IMR-90 (cell line): ENCODE results near the gene KLF12. TPM values are rescaled to one million over a fixed set of nuclear protein-coding genes. Genes with fewer than 3 reads are reported as not detected.

ENCODE experiments used
- ATAC-seq: fragments of 200-7000 bp; cut with Tn5 transposase; 2 replicates; pipeline ENCODE4 v1.9.1; 2020; ENCODE audit warnings: low read depth, mild to moderate bottlenecking, moderate library complexity
- BruUV-seq: library from RNA; stranded (reverse); fragments of 400-500 nt; replicated peaks from 2 replicates; lab custom pipeline; 2021; lab: Mats Ljungman, UMichigan
- CTCF ChIA-PET: fragments of 300-600 bp; formaldehyde crosslinking; extraction: SDS; loops from one replicate; lab custom pipeline; 2021; ENCODE audit warnings: antibody characterized with exemption; lab: Yijun Ruan, JAX
- POLR2A ChIA-PET: fragments of 300-600 bp; sonication (Branson Sonifier 250); formaldehyde crosslinking; loops from one replicate; lab custom pipeline; 2022; ENCODE audit warnings: antibody characterized with exemption; ENCODE audit not compliant: unreplicated experiment; lab: Charles Lee
- DNase-seq: peaks from one replicate; pipeline ENCODE4 v3.0.0; 2013
- H2AFZ ChIP-seq: replicated peaks from 2 replicates; pipeline ENCODE3; 2013; ENCODE audit warnings: low read length, mild to moderate bottlenecking; ENCODE audit not compliant: poor library complexity
- H2AK5ac ChIP-seq: 2 replicates; pipeline ENCODE4 v1.6.1; 2013; ENCODE audit warnings: low read depth, low read length, inconsistent platforms
- H2AK9ac ChIP-seq: replicated peaks from 2 replicates; pipeline ENCODE3; 2013; ENCODE audit warnings: mild to moderate bottlenecking, low read depth, low read length, moderate library complexity; ENCODE audit not compliant: poor library complexity
- H2BK120ac ChIP-seq: 2 replicates; pipeline ENCODE4 v1.6.1; 2013; ENCODE audit warnings: low read depth, low read length, inconsistent platforms
- H2BK15ac ChIP-seq: 3 replicates; pipeline ENCODE4 v1.6.1; 2013; ENCODE audit warnings: low read depth, low read length, inconsistent platforms
- H2BK20ac ChIP-seq: 2 replicates; pipeline ENCODE4 v1.6.1; 2013; ENCODE audit warnings: low read depth, mild to moderate bottlenecking, inconsistent platforms, low read length, moderate library complexity
- H2BK5ac ChIP-seq: 2 replicates; pipeline ENCODE4 v1.6.1; 2013; ENCODE audit warnings: mild to moderate bottlenecking, low read depth, low read length, inconsistent platforms; ENCODE audit not compliant: poor library complexity, severe bottlenecking
- H3K14ac ChIP-seq: replicated peaks from 2 replicates; pipeline ENCODE4 v1.6.1; 2013; ENCODE audit warnings: low read depth, low read length, inconsistent platforms
- H3K18ac ChIP-seq: 2 replicates; pipeline ENCODE4 v1.6.1; 2013; ENCODE audit warnings: low read depth, low read length, control low read depth
- H3K23ac ChIP-seq: 2 replicates; pipeline ENCODE4 v1.6.1; 2013; ENCODE audit warnings: low read depth, low read length, inconsistent platforms
- H3K27ac ChIP-seq: 2 replicates; pipeline ENCODE4 v1.5.1; 2013; ENCODE audit warnings: mild to moderate bottlenecking, control low read depth, low read length; ENCODE audit not compliant: insufficient read depth
- H3K27me3 ChIP-seq: 2 replicates; pipeline ENCODE4 v1.6.1; 2013; ENCODE audit warnings: low read length; ENCODE audit not compliant: control insufficient read depth, insufficient read depth
- H3K36me3 ChIP-seq: 2 replicates; pipeline ENCODE4 v1.6.1; 2013; ENCODE audit warnings: low read length, mixed read lengths; ENCODE audit not compliant: control insufficient read depth, insufficient read depth
- H3K4ac ChIP-seq: 2 replicates; pipeline ENCODE4 v1.6.1; 2013; ENCODE audit warnings: low read depth, low read length, inconsistent platforms
- H3K4me1 ChIP-seq: 2 replicates; pipeline ENCODE4 v1.6.1; 2013; ENCODE audit warnings: low read length, mixed read lengths; ENCODE audit not compliant: control insufficient read depth, insufficient read depth
- H3K4me2 ChIP-seq: 2 replicates; pipeline ENCODE4 v1.6.1; 2013; ENCODE audit warnings: low read depth, mild to moderate bottlenecking, control low read depth, low read length, moderate library complexity
- H3K4me3 ChIP-seq: 2 replicates; pipeline ENCODE4 v1.5.1; 2013; ENCODE audit warnings: low read depth, mild to moderate bottlenecking, control low read depth, low read length, moderate library complexity; ENCODE audit not compliant: insufficient read depth
- H3K56ac ChIP-seq: 2 replicates; pipeline ENCODE4 v1.6.1; 2013; ENCODE audit warnings: low read length, inconsistent platforms; ENCODE audit not compliant: insufficient read depth; ENCODE audit errors: extremely low read depth
- H3K79me1 ChIP-seq, 2 experiments: 2 replicates each; pipeline ENCODE4 v1.6.1; 2013; ENCODE audit warnings: low read length in 2 of 2, inconsistent platforms in 1 of 2, low read depth in 1 of 2
- H3K9ac ChIP-seq: 2 replicates; pipeline ENCODE4 v1.6.1; 2013; ENCODE audit warnings: low read depth, low read length, control low read depth
- H3K9me1 ChIP-seq: 2 replicates; pipeline ENCODE4 v1.6.1; 2013; ENCODE audit warnings: low read length, inconsistent platforms; ENCODE audit not compliant: insufficient read depth
- H3K9me3 ChIP-seq: 2 replicates; pipeline ENCODE4 v1.6.1; 2013; ENCODE audit warnings: low read length; ENCODE audit not compliant: control insufficient read depth, insufficient read depth
- H4K20me1 ChIP-seq: 2 replicates; pipeline ENCODE4 v1.6.1; 2013; ENCODE audit warnings: low read length, inconsistent platforms; ENCODE audit not compliant: insufficient read depth
- H4K5ac ChIP-seq: 2 replicates; pipeline ENCODE4 v1.6.1; 2013; ENCODE audit warnings: mild to moderate bottlenecking, low read depth, low read length, control low read depth
- H4K8ac ChIP-seq, 2 experiments: 2 replicates each; pipeline ENCODE4 v1.6.1; 2013; ENCODE audit warnings: low read depth in 2 of 2, low read length in 2 of 2, control low read depth in 1 of 2, inconsistent platforms in 1 of 2
- H4K91ac ChIP-seq: 2 replicates; pipeline ENCODE4 v1.6.1; 2013; ENCODE audit warnings: low read depth, low read length, inconsistent platforms; ENCODE audit not compliant: insufficient read depth
- BHLHE40 ChIP-seq: fragments of 150-350 bp; IDR thresholded peaks from 2 replicates; pipeline ENCODE4 v1.6.1; 2016; ENCODE audit warnings: mild to moderate bottlenecking, low read depth, low read length
- MAFK ChIP-seq: IDR thresholded peaks from 2 replicates; pipeline ENCODE4 v1.6.1; 2012; ENCODE audit warnings: low read depth, low read length, improper control_type of control experiment
- MAZ ChIP-seq: IDR thresholded peaks from 2 replicates; pipeline ENCODE4 v1.6.1; 2012; ENCODE audit warnings: low read depth, mild to moderate bottlenecking, low read length, improper control_type of control experiment, moderate library complexity, borderline replicate concordance
- POLR2A ChIP-seq: IDR thresholded peaks from 2 replicates; pipeline ENCODE4 v1.6.1; 2012; ENCODE audit warnings: mild to moderate bottlenecking, low read depth, low read length
- RAD21 ChIP-seq: IDR thresholded peaks from 2 replicates; pipeline ENCODE4 v1.6.1; 2012; ENCODE audit warnings: low read length, improper control_type of control experiment
- RCOR1 ChIP-seq: IDR thresholded peaks from 2 replicates; pipeline ENCODE4 v1.6.1; 2012; ENCODE audit warnings: mild to moderate bottlenecking, low read length, improper control_type of control experiment; ENCODE audit not compliant: insufficient replicate concordance
- WGBS, 2 experiments: methylation state at CpG; one replicate each; pipeline versions ENCODE4 v1.1.5 to v1.1.7; 2013; ENCODE audit warnings: missing lambda C conversion rate in 2 of 2; ENCODE audit not compliant: insufficient read length in 1 of 2; ENCODE audit errors: extremely low coverage in 2 of 2; 5-methylcytosine and 5-hydroxymethylcytosine counted together
- dilution Hi-C: fragments of 300-500 bp; cut with HindIII; formaldehyde crosslinking; loops from one replicate; pipeline ENCODE4 v1.14.3; 2018; ENCODE audit warnings: low sequenced_read_pairs; ENCODE audit not compliant: unreplicated experiment
- in situ Hi-C: fragments of 300-500 bp; cut with MboI; formaldehyde crosslinking; loops from 3 replicates; pipeline ENCODE4 v1.14.3; 2019; ENCODE audit warnings: low sequenced_read_pairs, inconsistent platforms, mixed read lengths
- intact Hi-C: fragments of 100-400 bp; cut with micrococcal nuclease; formaldehyde crosslinking; loops from 2 replicates; pipeline ENCODE4 v1.10.0; 2022
- polyA plus RNA-seq, 3 experiments: library from polyadenylated mRNA; depleted of rRNA; stranded (reverse); fragments of >200 nt; gene quantifications; 2 replicates each; pipeline ENCODE4 v1.2.3, GENCODE V29; 2012; ENCODE audit warnings: low replicate concordance in 1 of 3
- total RNA-seq: library from RNA; depleted of rRNA; stranded (reverse); fragments of >200 nt; gene quantifications from 2 replicates; pipeline ENCODE4 v1.2.3, GENCODE V29; 2012
- TF ChIP-seq, protein P1 (sequence below): fragments of 150-350 bp; IDR thresholded peaks from 2 replicates; pipeline ENCODE4 v1.6.1; 2016; ENCODE audit warnings: low read depth, mild to moderate bottlenecking, low read length, moderate library complexity, borderline replicate concordance
- TF ChIP-seq, protein P2 (sequence below): conservative IDR thresholded peaks from 2 replicates; pipeline ENCODE4 v1.5.1; 2012; ENCODE audit warnings: mild to moderate bottlenecking, low read depth, low read length, improper control_type of control experiment
- TF ChIP-seq, protein P3 (sequence below): fragments of 150-350 bp; IDR thresholded peaks from 2 replicates; pipeline ENCODE4 v1.6.1; 2017; ENCODE audit warnings: mild to moderate bottlenecking, antibody characterized with exemption, low read length, low read depth

Gene KLF12
- total and polyA plus RNA-seq, 2 of the 4 experiments (the other 2 are of a cell fraction) = 8.8 to 44.8 TPM

DNA sequence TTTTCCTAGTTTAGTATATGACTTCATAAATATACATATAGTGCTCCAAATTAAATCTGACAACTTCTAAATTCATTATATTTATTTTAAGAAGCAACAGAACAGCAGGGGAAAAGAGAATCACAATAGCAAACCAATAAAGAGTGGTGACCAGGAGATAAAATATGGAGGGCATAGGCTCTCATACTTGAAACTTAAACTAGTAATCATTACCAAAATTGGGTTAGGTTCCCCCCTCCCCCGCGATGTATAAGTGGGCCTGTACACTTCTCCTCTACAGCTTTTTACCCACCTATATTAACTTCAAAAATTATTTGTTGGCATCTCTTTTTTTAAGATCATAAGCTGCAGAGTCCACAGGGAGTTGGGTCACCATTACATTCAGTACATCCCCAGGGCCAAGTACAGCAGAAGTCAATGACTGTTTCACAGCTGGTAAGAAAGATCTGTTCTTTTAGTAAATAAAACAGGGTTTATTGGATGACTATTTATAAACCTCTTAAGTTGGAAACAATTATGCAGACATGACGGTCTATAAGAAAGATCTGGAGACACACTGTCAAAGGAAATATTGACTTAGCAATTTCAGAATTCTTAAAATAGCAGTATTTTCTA, 29.4 kb downstream of the KLF12 start:
- no peak overlapping the region for H4K91ac ChIP-seq
- no peak overlapping the region for H3K18ac ChIP-seq
- TF ChIP-seq POLR2A (no peak), MAZ (no peak), RAD21 (no peak), RCOR1 (no peak), MAFK (no peak), BHLHE40 (no peak)
- TF ChIP-seq, protein P1, sequence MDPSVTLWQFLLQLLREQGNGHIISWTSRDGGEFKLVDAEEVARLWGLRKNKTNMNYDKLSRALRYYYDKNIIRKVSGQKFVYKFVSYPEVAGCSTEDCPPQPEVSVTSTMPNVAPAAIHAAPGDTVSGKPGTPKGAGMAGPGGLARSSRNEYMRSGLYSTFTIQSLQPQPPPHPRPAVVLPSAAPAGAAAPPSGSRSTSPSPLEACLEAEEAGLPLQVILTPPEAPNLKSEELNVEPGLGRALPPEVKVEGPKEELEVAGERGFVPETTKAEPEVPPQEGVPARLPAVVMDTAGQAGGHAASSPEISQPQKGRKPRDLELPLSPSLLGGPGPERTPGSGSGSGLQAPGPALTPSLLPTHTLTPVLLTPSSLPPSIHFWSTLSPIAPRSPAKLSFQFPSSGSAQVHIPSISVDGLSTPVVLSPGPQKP = no peak
- TF ChIP-seq, protein P2, sequence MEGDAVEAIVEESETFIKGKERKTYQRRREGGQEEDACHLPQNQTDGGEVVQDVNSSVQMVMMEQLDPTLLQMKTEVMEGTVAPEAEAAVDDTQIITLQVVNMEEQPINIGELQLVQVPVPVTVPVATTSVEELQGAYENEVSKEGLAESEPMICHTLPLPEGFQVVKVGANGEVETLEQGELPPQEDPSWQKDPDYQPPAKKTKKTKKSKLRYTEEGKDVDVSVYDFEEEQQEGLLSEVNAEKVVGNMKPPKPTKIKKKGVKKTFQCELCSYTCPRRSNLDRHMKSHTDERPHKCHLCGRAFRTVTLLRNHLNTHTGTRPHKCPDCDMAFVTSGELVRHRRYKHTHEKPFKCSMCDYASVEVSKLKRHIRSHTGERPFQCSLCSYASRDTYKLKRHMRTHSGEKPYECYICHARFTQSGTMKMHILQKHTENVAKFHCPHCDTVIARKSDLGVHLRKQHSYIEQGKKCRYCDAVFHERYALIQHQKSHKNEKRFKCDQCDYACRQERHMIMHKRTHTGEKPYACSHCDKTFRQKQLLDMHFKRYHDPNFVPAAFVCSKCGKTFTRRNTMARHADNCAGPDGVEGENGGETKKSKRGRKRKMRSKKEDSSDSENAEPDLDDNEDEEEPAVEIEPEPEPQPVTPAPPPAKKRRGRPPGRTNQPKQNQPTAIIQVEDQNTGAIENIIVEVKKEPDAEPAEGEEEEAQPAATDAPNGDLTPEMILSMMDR = no peak
- TF ChIP-seq, protein P3, sequence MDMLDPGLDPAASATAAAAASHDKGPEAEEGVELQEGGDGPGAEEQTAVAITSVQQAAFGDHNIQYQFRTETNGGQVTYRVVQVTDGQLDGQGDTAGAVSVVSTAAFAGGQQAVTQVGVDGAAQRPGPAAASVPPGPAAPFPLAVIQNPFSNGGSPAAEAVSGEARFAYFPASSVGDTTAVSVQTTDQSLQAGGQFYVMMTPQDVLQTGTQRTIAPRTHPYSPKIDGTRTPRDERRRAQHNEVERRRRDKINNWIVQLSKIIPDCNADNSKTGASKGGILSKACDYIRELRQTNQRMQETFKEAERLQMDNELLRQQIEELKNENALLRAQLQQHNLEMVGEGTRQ = no peak
- no peak overlapping the region for H4K8ac ChIP-seq
- H2AFZ ChIP-seq = no peak overlapping the region
- no peak overlapping the region for H2BK15ac ChIP-seq
- H3K27ac ChIP-seq = no peak overlapping the region
- no peak overlapping the region for H2AK5ac ChIP-seq
- CTCF ChIA-PET = no interaction called here
- no peaks in the 10 kb centered on the region for H3K27me3 ChIP-seq
- no peak overlapping the region for H4K5ac ChIP-seq
- intact Hi-C loops (no loop called here), dilution Hi-C loops (no loop called here), in situ Hi-C loops (no loop called here)
- no peak overlapping the region for H3K4me3 ChIP-seq
- no peak overlapping the region for H3K14ac ChIP-seq
- H4K20me1 ChIP-seq = peaks cover 14% of the 10 kb centered on the region; the same call in 1 of the 2 replicates
- H3K4ac ChIP-seq = no peak overlapping the region
- no peaks in the 10 kb centered on the region for H3K9me3 ChIP-seq
- H3K9me1 ChIP-seq = peaks cover 2% of the 10 kb centered on the region
- POLR2A ChIA-PET = no interaction called here
- no peak overlapping the region for H2BK120ac ChIP-seq
- H2BK5ac ChIP-seq = no peak overlapping the region
- no peak overlapping the region for H2BK20ac ChIP-seq
- no TSS peak for BruUV-seq
- H3K9ac ChIP-seq = no peak overlapping the region
- peaks cover 31 to 64% of the 10 kb centered on the region in 2 experiments for H3K79me1 ChIP-seq
- no peak overlapping the region for H3K4me2 ChIP-seq
- DNase-seq (no peak), ATAC-seq (no peak)
- no peak overlapping the region for H2AK9ac ChIP-seq
- no peak overlapping the region for H3K56ac ChIP-seq
- H3K4me1 ChIP-seq = peaks cover 5% of the 10 kb centered on the region
- H3K23ac ChIP-seq = no peak overlapping the region
- no peaks in the 10 kb centered on the region for H3K36me3 ChIP-seq
- WGBS, 2 experiments = no CpG with 5 or more reads among the region's 3 CpGs
